K562 (cell line): ENCODE results near the gene STK32C. TPM values are rescaled to one million over a fixed set of nuclear protein-coding genes. Genes with fewer than 3 reads are reported as not detected.

Experiments used
- ARID1B ChIP-seq: fragments of 450-650 bp; IDR thresholded peaks from 2 replicates; pipeline ENCODE4 v1.6.1; 2016; ENCODE audit warnings: antibody characterized with exemption, mild to moderate bottlenecking, inconsistent platforms
- BCL6 ChIP-seq: fragments of 250-450 bp; sonication (Bioruptor Pico); IDR thresholded peaks from 2 replicates; pipeline ENCODE4 v1.4.0; 2020
- C11orf30 ChIP-seq: fragments of 450-650 bp; IDR thresholded peaks from 2 replicates; pipeline ENCODE4 v1.6.1; 2016; ENCODE audit warnings: low read depth, mild to moderate bottlenecking
- CCAR2 ChIP-seq: fragments of 200-400 bp; formaldehyde crosslinking; IDR thresholded peaks from 2 replicates; pipeline ENCODE4 v1.6.1; 2017; ENCODE audit warnings: mild to moderate bottlenecking, low read depth, low read length
- FOXK1 ChIP-seq: sonication (generic); formaldehyde crosslinking; IDR thresholded peaks from 2 replicates; pipeline ENCODE4 v1.8.0; 2022; ENCODE audit warnings: missing genetic modification reagents, mild to moderate bottlenecking, borderline replicate concordance
- GABPA ChIP-seq: fragments of 200-800 bp; sonication (Bioruptor generic); conservative IDR thresholded peaks from 2 replicates; pipeline ENCODE4 v1.6.1; 2016; ENCODE audit warnings: low read depth, missing genetic modification characterization, missing compliant biosample characterization
- JUN ChIP-seq, 2 experiments: sonication (generic) in 1 of 2; formaldehyde crosslinking in 1 of 2; IDR thresholded peaks; 2 replicates each; pipeline versions ENCODE4 v1.6.1 to v1.8.0; 2012 to 2022; ENCODE audit warnings: borderline replicate concordance in 2 of 2, mild to moderate bottlenecking in 2 of 2, improper control_type of control experiment in 1 of 2, low read depth in 1 of 2, low read length in 1 of 2, missing genetic modification reagents in 1 of 2
- KAT2B ChIP-seq: IDR thresholded peaks from one replicate; pipeline ENCODE4 v1.6.1; 2012; ENCODE audit warnings: low read depth, mild to moderate bottlenecking, control low read depth, inconsistent platforms, low read length, moderate library complexity
- KLF1 ChIP-seq: fragments of 450-650 bp; IDR thresholded peaks from 2 replicates; pipeline ENCODE4 v1.6.1; 2016; ENCODE audit warnings: missing genetic modification characterization, missing compliant biosample characterization
- LARP7 ChIP-seq: fragments of 450-650 bp; IDR thresholded peaks from 2 replicates; pipeline ENCODE4 v1.6.1; 2016
- MTA1 ChIP-seq: fragments of 450-650 bp; IDR thresholded peaks from 2 replicates; pipeline ENCODE4 v1.6.1; 2017; ENCODE audit warnings: borderline replicate concordance
- PRMT5 ChIP-seq: sonication (generic); formaldehyde crosslinking; IDR thresholded peaks from 2 replicates; pipeline ENCODE4 v1.5.0; 2020; ENCODE audit warnings: missing genetic modification reagents
- PRPF4 ChIP-seq: fragments of 200-400 bp; formaldehyde crosslinking; IDR thresholded peaks from one replicate; pipeline ENCODE4 v1.6.1; 2017; ENCODE audit warnings: low read length, low read depth, mild to moderate bottlenecking; ENCODE audit not compliant: insufficient read depth, poor library complexity, severe bottlenecking
- PYGO2 ChIP-seq: fragments of 450-650 bp; IDR thresholded peaks from 2 replicates; pipeline ENCODE4 v1.6.1; 2016; ENCODE audit warnings: mild to moderate bottlenecking, missing genetic modification characterization, moderate library complexity, missing compliant biosample characterization
- RFX1 ChIP-seq: fragments of 450-650 bp; IDR thresholded peaks from 2 replicates; pipeline ENCODE4 v1.6.1; 2016; ENCODE audit warnings: mild to moderate bottlenecking, moderate library complexity
- SRSF3 ChIP-seq: fragments of 200-400 bp; formaldehyde crosslinking; IDR thresholded peaks from 2 replicates; pipeline ENCODE4 v1.6.1; 2016; ENCODE audit warnings: mild to moderate bottlenecking, low read length, moderate library complexity; ENCODE audit not compliant: insufficient read depth
- U2AF1 ChIP-seq: fragments of 200-400 bp; formaldehyde crosslinking; optimal IDR thresholded peaks from 2 replicates; pipeline ENCODE3; 2017; ENCODE audit warnings: mild to moderate bottlenecking, low read depth, low read length, moderate library complexity
- ZKSCAN8 ChIP-seq: fragments of 200-800 bp; sonication (Bioruptor generic); IDR thresholded peaks from 2 replicates; pipeline ENCODE4 v1.6.1; 2016; ENCODE audit warnings: missing genetic modification characterization, missing compliant biosample characterization
- ZNF197 ChIP-seq: fragments of 200-800 bp; sonication (Bioruptor generic); IDR thresholded peaks from 2 replicates; pipeline ENCODE4 v1.6.1; 2016; ENCODE audit warnings: low read depth, missing genetic modification characterization, missing compliant biosample characterization
- ZNF436 ChIP-seq: fragments of 250-450, 450-650 bp; sonication (Bioruptor Pico); formaldehyde crosslinking; IDR thresholded peaks from 2 replicates; pipeline ENCODE4 v1.7.0; 2020; ENCODE audit warnings: mild to moderate bottlenecking
- polyA plus RNA-seq, 8 experiments: library from polyadenylated mRNA; depleted of rRNA in 4 of 8; stranded (reverse) in 5 of 8; unstranded in 3 of 8; fragments of >200 nt; fragmentation: Nextera tagmentation in 2 of 8; fragmentation: Illumina TruSeq in 1 of 8; extraction: Ambion mirVana in 2 of 8; extraction: Trizol in 1 of 8; gene quantifications; 2 replicates each; pipeline versions ENCODE4 v1.2.1 to v1.2.3, GENCODE V29; 2011 to 2014; ENCODE audit warnings: inconsistent platforms in 1 of 8, missing spikeins in 1 of 8
- total RNA-seq, 7 experiments: library from RNA; depleted of rRNA in 6 of 7; stranded (reverse); fragments of >200 nt in 6 of 7; fragmentation: Illumina TruSeq in 2 of 7; extraction: Trizol in 2 of 7; gene quantifications; 2 replicates each; pipeline versions ENCODE4 v1.2.1 to v1.2.3, GENCODE V29; 2011 to 2021; ENCODE audit warnings: low replicate concordance in 1 of 7
- TF ChIP-seq, protein P1 (sequence below): fragments of 250-450 bp; sonication (Bioruptor Pico); IDR thresholded peaks from 2 replicates; pipeline ENCODE4 v1.8.0; 2022; ENCODE audit warnings: inconsistent platforms
- TF ChIP-seq, protein P2 (sequence below), 2 experiments: IDR thresholded peaks; 2 replicates each; pipeline ENCODE4 v1.6.1; 2012; ENCODE audit warnings: improper control_type of control experiment in 2 of 2, low read depth in 2 of 2, low read length in 2 of 2, borderline replicate concordance in 1 of 2
- TF ChIP-seq, protein P3 (sequence below): fragments of 250-450 bp; sonication (Bioruptor Pico); IDR thresholded peaks from 2 replicates; pipeline ENCODE4 v1.8.0; 2022; ENCODE audit warnings: moderate library complexity, mild to moderate bottlenecking, inconsistent platforms

STK32C gene
- total and polyA plus RNA-seq, 9 of the 15 experiments (the other 6 are each of a cell fraction or from before 2014, with no cell fraction given) = 1.5 to 20.9 (median 6.5) TPM

DNA sequence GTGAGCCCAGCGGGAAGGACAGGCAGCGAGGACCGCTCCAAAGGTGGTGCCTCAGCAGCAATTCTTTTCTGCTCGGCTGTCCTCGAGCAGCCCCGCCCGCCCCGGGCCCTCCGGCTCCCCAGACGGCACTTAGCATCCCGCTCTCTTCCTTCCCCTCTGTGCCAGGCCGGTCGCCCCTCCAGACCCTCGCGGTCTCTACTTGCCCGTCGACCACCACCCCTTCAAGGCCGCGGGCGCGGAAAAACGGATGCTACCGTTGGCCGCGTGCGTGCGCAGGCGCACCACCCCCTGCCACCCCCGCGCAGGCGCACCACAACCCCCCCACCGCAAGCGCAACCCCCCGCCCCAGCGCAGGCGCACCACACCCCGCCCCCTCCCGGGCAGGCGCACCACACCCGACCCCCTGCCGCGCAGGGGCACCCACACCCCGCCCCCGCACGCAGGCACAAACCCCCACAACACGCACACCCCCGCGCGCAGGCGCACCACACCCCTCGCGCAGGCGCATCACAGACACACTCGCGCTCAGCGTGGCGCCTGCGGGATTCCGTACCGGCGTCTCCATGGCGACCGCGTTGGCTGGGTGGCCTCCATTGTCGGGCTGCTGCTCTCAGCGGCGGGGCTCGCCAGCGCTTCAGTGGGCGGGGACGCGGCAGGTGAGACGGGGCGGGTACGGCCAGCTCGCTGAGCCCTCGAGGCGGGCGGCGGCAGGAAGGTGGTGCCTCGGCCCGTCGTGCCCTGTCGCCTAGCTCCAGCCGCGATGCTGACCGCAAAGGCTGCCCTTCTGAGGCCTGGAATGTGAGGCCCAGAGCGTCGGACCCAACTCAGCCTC is 24.1 kb upstream of the STK32C start, which contains the start of gene LRRC27 (continued):
- TF ChIP-seq, protein P1, sequence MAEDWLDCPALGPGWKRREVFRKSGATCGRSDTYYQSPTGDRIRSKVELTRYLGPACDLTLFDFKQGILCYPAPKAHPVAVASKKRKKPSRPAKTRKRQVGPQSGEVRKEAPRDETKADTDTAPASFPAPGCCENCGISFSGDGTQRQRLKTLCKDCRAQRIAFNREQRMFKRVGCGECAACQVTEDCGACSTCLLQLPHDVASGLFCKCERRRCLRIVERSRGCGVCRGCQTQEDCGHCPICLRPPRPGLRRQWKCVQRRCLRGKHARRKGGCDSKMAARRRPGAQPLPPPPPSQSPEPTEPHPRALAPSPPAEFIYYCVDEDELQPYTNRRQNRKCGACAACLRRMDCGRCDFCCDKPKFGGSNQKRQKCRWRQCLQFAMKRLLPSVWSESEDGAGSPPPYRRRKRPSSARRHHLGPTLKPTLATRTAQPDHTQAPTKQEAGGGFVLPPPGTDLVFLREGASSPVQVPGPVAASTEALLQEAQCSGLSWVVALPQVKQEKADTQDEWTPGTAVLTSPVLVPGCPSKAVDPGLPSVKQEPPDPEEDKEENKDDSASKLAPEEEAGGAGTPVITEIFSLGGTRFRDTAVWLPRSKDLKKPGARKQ = no peak
- no peak for TF ChIP-seq FOXK1
- no peak for TF ChIP-seq PRPF4
- no peak for TF ChIP-seq ZNF436 (CRISPR knock-in tag)
- peak; percentile 18; the same call in 1 of the 2 replicates for TF ChIP-seq JUN (IDR thresholded peaks at IDR 0.05; ENCODE audit: borderline replicate concordance, low read depth, low read length)
- TF ChIP-seq JUN (CRISPR knock-in tag; IDR thresholded peaks at IDR 0.05; ENCODE audit: borderline replicate concordance) = no peak
- TF ChIP-seq MTA1 = no peak
- TF ChIP-seq, protein P2, sequence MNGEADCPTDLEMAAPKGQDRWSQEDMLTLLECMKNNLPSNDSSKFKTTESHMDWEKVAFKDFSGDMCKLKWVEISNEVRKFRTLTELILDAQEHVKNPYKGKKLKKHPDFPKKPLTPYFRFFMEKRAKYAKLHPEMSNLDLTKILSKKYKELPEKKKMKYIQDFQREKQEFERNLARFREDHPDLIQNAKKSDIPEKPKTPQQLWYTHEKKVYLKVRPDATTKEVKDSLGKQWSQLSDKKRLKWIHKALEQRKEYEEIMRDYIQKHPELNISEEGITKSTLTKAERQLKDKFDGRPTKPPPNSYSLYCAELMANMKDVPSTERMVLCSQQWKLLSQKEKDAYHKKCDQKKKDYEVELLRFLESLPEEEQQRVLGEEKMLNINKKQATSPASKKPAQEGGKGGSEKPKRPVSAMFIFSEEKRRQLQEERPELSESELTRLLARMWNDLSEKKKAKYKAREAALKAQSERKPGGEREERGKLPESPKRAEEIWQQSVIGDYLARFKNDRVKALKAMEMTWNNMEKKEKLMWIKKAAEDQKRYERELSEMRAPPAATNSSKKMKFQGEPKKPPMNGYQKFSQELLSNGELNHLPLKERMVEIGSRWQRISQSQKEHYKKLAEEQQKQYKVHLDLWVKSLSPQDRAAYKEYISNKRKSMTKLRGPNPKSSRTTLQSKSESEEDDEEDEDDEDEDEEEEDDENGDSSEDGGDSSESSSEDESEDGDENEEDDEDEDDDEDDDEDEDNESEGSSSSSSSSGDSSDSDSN (IDR thresholded peaks at IDR 0.05; ENCODE audit: borderline replicate concordance in 1 of 2, low read depth in 2 of 2, low read length in 2 of 2) = no peak
- no peak for TF ChIP-seq LARP7
- no peak for TF ChIP-seq SRSF3
- TF ChIP-seq, protein P3, sequence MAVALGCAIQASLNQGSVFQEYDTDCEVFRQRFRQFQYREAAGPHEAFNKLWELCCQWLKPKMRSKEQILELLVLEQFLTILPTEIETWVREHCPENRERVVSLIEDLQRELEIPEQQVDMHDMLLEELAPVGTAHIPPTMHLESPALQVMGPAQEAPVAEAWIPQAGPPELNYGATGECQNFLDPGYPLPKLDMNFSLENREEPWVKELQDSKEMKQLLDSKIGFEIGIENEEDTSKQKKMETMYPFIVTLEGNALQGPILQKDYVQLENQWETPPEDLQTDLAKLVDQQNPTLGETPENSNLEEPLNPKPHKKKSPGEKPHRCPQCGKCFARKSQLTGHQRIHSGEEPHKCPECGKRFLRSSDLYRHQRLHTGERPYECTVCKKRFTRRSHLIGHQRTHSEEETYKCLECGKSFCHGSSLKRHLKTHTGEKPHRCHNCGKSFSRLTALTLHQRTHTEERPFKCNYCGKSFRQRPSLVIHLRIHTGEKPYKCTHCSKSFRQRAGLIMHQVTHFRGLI (CRISPR knock-in tag) = no peak
- no peak for TF ChIP-seq BCL6
- TF ChIP-seq U2AF1 = no peak
- TF ChIP-seq KAT2B = no peak
- TF ChIP-seq RFX1 = peak; percentile 95
- TF ChIP-seq C11orf30 = no peak
- TF ChIP-seq ARID1B = no peak
- TF ChIP-seq GABPA (tag) = no peak
- TF ChIP-seq ZNF197 = no peak
- TF ChIP-seq PRMT5 (CRISPR knock-in tag) = no peak
- no peak for TF ChIP-seq PYGO2 (tag)
- TF ChIP-seq CCAR2 = no peak
- no peak for TF ChIP-seq ZKSCAN8 (CRISPR knock-in tag)
- peak; percentile 80; the same call in 1 of the 2 replicates for TF ChIP-seq KLF1 (tag)
